HG02884 (cell line): ENCODE measurements around the gene LRRK2.
"Not testable (repeated sequence)": the region's sequence is repeated elsewhere in the genome, so short reads cannot be mapped to it uniquely, and the experiment has no call there.

Experiments used
- ATAC-seq: cut with Tn5 transposase; IDR thresholded peaks from one replicate; pipeline ENCODE4 v1.9.1; 2021; ENCODE audit warnings: mild to moderate bottlenecking, moderate library complexity; ENCODE audit not compliant: unreplicated experiment

LRRK2 gene

GRCh38 chr12:40211186-40211585 is 13.6 kb upstream of the LRRK2 start:
- not testable (repeated sequence) for ATAC-seq

- ATAC-seq = no peak
These were observed 12.2 kb upstream of the LRRK2 start for GRCh38 chr12:40212566-40212965.

DNA sequence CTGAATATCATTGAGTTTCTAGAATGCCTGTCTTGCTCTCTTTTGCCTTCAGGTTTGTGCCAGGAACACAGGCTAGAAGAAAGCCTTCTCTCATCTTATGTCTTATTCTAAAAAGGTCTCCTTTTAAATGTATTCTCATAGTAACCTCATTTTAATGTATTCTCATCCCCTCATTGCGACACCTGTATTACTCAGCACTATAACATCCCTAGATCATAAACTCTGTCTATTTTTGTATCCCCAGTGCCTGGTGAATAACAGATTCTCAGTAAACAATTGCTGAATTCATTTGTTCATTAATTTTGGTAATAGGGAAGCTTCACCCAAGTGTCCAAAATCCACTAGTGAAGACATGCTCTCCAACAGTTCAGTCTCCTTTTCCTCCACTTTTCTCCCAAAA is 8.8 kb upstream of the LRRK2 start:
- no peak for ATAC-seq

- no peak for ATAC-seq
These were observed 8.1 kb upstream of the LRRK2 start for GRCh38 chr12:40216516-40217288.

- ATAC-seq = no peak
These were observed 5.0 kb upstream of the LRRK2 start for GRCh38 chr12:40219760-40220159.

DNA sequence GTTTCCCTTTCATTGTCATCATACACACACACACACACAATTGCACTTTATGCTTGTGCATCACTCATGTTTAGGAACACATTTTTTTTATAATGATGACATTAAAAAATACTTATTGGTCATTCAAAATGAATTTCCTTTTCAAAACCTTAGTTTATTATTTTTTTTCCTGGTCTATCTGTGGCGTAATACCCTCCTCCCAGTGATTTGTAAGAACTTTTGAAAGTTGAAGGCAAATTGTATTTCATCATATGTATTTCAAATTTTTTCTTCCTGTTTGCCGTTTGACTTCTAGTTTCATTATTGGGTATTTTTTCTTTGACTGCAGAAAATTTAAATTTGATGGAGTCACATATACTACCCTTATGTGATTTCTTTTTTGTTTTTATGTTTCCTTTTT is 2.5 kb upstream of the LRRK2 start:
- ATAC-seq = no peak

DNA sequence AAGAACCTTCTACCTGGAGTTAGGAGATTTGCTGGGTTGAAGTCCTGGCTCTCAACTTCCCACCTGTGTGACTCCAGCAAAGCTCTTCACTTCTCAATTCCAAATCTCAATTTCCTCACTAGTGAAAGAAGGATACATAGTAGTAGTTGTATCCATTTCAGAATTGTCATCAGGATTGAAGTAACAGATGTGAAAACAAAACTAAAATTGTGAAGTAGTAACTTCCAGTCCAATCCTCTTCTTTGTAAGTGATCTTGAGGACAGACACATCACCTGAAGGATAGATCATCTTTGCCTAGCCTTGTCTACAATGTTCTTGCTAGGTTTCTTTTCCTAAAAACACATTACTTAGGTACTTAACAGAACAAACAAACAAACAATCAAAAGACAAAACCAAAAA is 1.2 kb upstream of the LRRK2 start:
- ATAC-seq = no peak

GRCh38 chr12:40225337-40225983 is 663 bp downstream of the LRRK2 start:
- ATAC-seq = no peak

GRCh38 chr12:40225984-40226602 is 1.3 kb downstream of the LRRK2 start:
- ATAC-seq = peak; percentile 84

DNA sequence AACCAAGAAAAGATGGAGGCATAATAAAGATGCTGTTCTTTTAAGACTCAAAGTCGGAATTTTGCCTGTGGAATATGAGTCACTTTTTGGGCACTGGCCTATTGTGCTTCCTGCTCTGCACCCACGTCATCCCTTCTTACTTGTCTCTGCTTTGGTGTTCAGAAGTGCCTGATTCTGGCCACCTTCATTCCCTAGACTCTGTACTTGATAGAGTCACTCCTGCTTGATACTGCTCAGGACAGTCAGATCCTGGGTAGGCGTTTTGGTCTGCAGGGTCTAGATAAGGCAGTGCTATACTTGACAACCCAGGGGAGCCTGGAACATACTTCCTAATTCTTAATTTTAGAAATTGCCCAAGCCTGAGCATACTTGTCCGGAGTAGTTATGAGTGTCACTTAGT is 1.9 kb downstream of the LRRK2 start:
- ATAC-seq = no peak

GRCh38 chr12:40227447-40227846 is 2.6 kb downstream of the LRRK2 start:
- ATAC-seq = no peak

GRCh38 chr12:40228727-40229126 is 3.9 kb downstream of the LRRK2 start:
- no peak for ATAC-seq

DNA sequence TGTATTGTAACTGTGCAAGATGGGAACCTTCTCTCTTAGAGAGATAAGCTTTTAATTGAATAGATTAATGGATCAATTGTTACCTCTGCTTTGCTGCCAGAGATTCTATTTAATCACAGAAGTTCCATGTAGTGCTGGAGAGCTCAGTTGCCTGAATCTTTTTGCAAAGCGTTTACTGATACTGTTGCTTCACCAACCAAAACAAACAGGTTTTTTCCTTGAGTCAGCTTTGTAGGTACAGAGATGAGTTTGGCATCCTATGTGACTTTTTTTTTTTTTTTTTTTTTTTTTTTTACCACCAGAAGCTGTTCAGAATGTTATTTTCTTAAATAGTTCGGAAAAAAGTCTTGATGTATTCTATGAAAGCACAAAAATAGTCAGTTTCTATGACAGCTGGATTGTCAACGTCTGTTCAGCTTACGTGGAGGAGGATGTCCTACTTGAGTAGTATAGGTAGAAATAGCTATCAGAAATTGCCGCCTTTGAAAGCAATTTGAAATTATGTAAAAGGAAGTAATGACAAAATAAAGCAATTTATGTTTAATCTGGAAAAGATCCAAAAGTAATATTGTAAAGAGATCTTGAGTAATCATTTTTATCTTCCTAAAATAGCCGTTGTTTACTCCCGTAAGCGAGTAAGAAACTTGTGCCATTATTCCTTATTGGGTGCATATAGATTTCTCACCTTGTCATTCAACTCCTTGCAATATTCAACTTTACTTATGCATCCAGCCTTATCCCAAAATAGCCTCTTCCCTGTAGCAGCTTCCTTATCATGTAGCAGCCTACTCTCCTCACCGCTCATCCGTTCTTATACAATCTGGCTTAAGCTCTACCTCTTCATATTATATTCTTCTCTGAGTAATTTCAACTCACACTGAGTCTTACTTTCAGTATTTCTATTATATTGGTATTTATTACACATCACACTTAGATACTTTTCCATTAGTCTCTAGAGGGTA is 5.2 kb downstream of the LRRK2 start:
- ATAC-seq = no peak

DNA sequence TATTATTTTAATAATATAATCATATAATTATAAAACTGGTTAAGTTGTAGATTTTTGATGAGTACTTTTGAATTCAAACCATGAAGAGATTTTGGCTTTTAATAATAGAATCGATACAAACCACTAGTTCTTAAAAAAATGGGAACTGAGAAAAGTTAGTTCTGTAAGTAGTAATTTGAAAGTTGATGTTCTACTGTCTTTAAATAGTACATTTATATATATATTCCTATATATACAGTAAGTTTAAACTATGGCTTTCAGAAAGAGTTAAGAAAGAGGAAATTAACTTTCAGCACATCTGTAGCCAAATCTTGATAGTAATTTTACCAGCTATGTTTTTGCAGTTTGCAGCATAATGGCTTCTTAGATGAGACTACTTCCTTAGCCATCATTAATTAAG is 7.8 kb downstream of the LRRK2 start:
- ATAC-seq = peak; percentile 67

GRCh38 chr12:40233741-40234367 is 9.1 kb downstream of the LRRK2 start:
- ATAC-seq = no peak

GRCh38 chr12:40236357-40236850 is 11.6 kb downstream of the LRRK2 start:
- ATAC-seq = no peak

- no peak for ATAC-seq
These were observed 13.6 kb downstream of the LRRK2 start for GRCh38 chr12:40238266-40238902.

GRCh38 chr12:40238979-40239378 is 14.2 kb downstream of the LRRK2 start:
- no peak for ATAC-seq

DNA sequence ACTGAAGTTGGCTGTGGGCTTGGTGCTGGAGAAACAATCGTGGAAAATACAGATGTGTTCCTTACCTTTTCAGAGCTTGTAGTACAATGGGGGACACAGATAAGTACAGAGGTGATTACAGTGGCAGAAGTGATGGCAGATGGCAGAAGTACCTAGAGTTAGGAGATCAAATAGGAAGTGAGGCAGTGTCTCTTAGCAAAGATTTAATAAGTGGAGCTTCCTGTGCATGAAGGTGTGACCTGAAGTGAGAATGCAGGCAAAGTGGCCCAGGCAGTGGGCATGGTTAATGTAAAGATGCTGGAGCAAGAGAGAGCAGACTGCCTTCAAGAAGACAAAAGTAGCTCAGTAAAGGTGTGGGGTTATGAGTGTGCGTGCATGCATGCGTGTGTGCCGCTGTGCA is 16.0 kb downstream of the LRRK2 start:
- ATAC-seq = no peak

GRCh38 chr12:40241741-40242140 is 16.9 kb downstream of the LRRK2 start:
- ATAC-seq = no peak
